GM12864 (cell line): ENCODE measurements around the gene SPEM1.

Experiments used
- DNase-seq: peaks from one replicate; pipeline ENCODE4 v3.0.0-alpha.2; 2011; ENCODE audit warnings: low read depth
- H3K4me3 ChIP-seq: 2 replicates; pipeline ENCODE4 v1.5.1; 2011; ENCODE audit warnings: mild to moderate bottlenecking, low read depth, low read length, control low read depth
- TF ChIP-seq, protein P1 (sequence below): IDR thresholded peaks from 2 replicates; pipeline ENCODE4 v1.5.1; 2011; ENCODE audit warnings: low read depth, mild to moderate bottlenecking, moderate library complexity, low read length, control low read depth, inconsistent platforms; ENCODE audit errors: missing control alignments

SPEM1 gene

GRCh38 chr17:7419819-7420610 lies at the start of gene SPEM1:
Gene SPEM1, plus strand, starts transcription at chr17:7420324. Its CDS starts 61 bp downstream, at chr17:7420385.
- no peak within 1 kb of the TSS for H3K4me3 ChIP-seq
- TF ChIP-seq, protein P1, sequence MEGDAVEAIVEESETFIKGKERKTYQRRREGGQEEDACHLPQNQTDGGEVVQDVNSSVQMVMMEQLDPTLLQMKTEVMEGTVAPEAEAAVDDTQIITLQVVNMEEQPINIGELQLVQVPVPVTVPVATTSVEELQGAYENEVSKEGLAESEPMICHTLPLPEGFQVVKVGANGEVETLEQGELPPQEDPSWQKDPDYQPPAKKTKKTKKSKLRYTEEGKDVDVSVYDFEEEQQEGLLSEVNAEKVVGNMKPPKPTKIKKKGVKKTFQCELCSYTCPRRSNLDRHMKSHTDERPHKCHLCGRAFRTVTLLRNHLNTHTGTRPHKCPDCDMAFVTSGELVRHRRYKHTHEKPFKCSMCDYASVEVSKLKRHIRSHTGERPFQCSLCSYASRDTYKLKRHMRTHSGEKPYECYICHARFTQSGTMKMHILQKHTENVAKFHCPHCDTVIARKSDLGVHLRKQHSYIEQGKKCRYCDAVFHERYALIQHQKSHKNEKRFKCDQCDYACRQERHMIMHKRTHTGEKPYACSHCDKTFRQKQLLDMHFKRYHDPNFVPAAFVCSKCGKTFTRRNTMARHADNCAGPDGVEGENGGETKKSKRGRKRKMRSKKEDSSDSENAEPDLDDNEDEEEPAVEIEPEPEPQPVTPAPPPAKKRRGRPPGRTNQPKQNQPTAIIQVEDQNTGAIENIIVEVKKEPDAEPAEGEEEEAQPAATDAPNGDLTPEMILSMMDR = no peak
- no peak for DNase-seq

DNA sequence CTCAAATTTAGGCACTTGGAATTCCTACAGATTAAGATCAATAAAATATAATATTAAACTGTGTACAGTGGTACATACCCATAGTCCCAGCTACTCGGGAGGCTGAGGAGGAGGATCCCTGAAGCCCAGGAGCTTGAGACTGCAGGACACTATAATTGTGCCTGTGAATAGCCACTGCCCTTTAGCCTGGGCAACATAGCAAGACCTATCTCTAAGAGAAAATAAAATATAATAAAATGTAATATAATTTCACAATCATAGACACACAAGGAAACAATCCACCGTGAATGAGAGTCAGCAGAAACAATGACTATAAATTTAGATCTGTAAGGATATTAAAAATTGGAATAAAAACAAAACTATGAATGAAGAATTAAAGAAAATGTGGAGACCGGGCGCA lies 49.3 kb upstream of the SPEM1 start:
- no peak overlapping the region for H3K4me3 ChIP-seq
- no peak for DNase-seq
- TF ChIP-seq, protein P1 = no peak

GRCh38 chr17:7374353-7374752 lies 45.8 kb upstream of the SPEM1 start:
- no peak overlapping the region for H3K4me3 ChIP-seq
- TF ChIP-seq, protein P1 = no peak
- DNase-seq = no peak

- H3K4me3 ChIP-seq = no peak overlapping the region
- no peak for DNase-seq
- TF ChIP-seq, protein P1 = no peak
Measured at GRCh38 chr17:7379134-7379533, 41.0 kb upstream of the SPEM1 start.

- no peak overlapping the region for H3K4me3 ChIP-seq
- DNase-seq = no peak
- TF ChIP-seq, protein P1 = no peak
Measured at GRCh38 chr17:7380321-7380720, 39.8 kb upstream of the SPEM1 start.

DNA sequence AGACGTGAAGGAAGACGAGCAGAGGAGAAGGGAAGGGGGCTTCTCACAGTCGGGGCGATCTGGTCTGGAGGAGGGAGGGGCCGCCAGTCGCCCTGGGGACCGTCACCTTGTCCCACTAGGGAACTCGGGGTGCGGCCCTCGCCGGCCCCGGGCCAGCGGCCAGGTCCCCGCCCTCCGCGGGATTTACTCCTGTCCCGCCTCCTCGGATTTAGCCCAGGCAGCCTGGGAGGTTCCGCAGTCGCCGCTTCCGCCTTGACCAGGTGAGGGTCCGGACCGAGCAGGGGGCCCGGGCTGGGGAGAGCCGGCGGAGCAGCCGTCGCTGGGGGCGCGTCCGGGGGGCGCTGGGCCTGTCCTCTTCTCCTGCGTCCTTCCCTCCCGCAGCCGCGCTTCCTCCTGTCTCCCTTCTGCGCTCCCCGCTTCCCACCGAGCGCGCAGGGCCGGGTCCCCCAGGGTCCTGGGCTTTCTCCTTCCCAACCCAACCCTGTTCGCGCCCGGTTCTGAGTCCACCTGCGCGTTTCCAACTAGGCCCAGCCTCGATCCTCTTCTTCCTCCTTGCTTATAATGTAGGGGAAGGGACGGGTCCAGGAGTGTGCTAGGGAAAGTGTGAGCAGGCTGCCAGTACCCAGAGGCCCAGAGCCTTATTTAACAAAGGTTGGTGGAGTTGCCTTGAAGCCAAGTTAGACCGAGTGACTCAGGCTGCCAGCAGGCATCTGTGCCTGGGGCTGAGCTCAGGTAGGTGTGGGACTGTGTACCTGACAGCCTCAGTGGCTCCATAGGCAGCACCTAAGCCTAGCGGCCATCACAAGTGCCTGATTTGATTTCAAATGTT lies 39.1 kb upstream of the SPEM1 start, which contains the start of gene TNK1:
TSS of gene TNK1 (plus strand) at position 235 of the 829 bp plus-strand sequence. CDS start 1,838 bp downstream, outside the sequence.
- no peak within 1 kb of the TSS for H3K4me3 ChIP-seq
- DNase-seq = no peak
- TF ChIP-seq, protein P1 = no peak
